Activated T-cell treated with anti-CD3 and anti-CD28 coated beads for 24 hours (primary cell): ENCODE measurements around the gene GCNT3.
"Not testable (repeated sequence)": the region's sequence is repeated elsewhere in the genome, so short reads cannot be mapped to it uniquely, and the experiment has no call there.

Source experiments
- DNase-seq: peaks from one replicate; pipeline ENCODE4 v3.0.0-alpha.2; 2020; ENCODE audit warnings: low read depth

GCNT3 gene

GRCh38 chr15:59618406-59618805 lies 6.8 kb downstream of the GCNT3 start:
- DNase-seq = no peak

GRCh38 chr15:59622289-59622688 lies 10.7 kb downstream of the GCNT3 start:
- peak; percentile 19 for DNase-seq

GRCh38 chr15:59632714-59633113 lies 21.1 kb downstream of the GCNT3 start:
- DNase-seq = no peak

- no peak for DNase-seq
Measured at GRCh38 chr15:59636184-59636583, 24.6 kb downstream of the GCNT3 start.

- DNase-seq = not testable (repeated sequence)
Measured at GRCh38 chr15:59637507-59637906, 25.9 kb downstream of the GCNT3 start.

GRCh38 chr15:59642351-59642750 lies 30.8 kb downstream of the GCNT3 start:
- DNase-seq = no peak

- no peak for DNase-seq
Measured at GRCh38 chr15:59644756-59645155, 33.2 kb downstream of the GCNT3 start.

GRCh38 chr15:59645812-59646211 lies 34.2 kb downstream of the GCNT3 start:
- not testable (repeated sequence) for DNase-seq

- DNase-seq = no peak
Measured at GRCh38 chr15:59646277-59646676, 34.7 kb downstream of the GCNT3 start.

- no peak for DNase-seq
Measured at GRCh38 chr15:59647085-59647484, 35.5 kb downstream of the GCNT3 start.

- no peak for DNase-seq
Measured at GRCh38 chr15:59649603-59650002, 38.0 kb downstream of the GCNT3 start.

- DNase-seq = no peak
Measured at GRCh38 chr15:59654046-59654445, 42.5 kb downstream of the GCNT3 start.

GRCh38 chr15:59656897-59657634 lies 45.5 kb downstream of the GCNT3 start, which contains the start of gene GTF2A2:
Gene GTF2A2, minus strand, starts transcription at chr15:59657515. Its CDS starts 5,238 bp downstream, at chr15:59652277.
- peak; percentile 91 for DNase-seq

GRCh38 chr15:59657635-59658125 lies 46.1 kb downstream of the GCNT3 start:
- no peak for DNase-seq

- DNase-seq = no peak
Measured at GRCh38 chr15:59659366-59659765, 47.8 kb downstream of the GCNT3 start.

GRCh38 chr15:59662260-59662659 lies 50.7 kb downstream of the GCNT3 start:
- DNase-seq = no peak

- DNase-seq = no peak
Measured at GRCh38 chr15:59668556-59668955, 57.0 kb downstream of the GCNT3 start.
